ENCODE measurements around the gene PTGES2. TPM values are rescaled to one million over a fixed set of nuclear protein-coding genes. Genes with fewer than 3 reads are reported as not detected.

Gene PTGES2
- total RNA-seq, 1 donor from 2014 or later = 44.1 TPM

GRCh38 chr9:128080206-128080605 is 47.3 kb downstream of the PTGES2 start:
- peaks cover 35% of the 10 kb centered on the region for H3K4me1 ChIP-seq (ENCODE audit: insufficient read depth, low read length)
- H3K79me2 ChIP-seq (ENCODE audit: insufficient read depth, low read length) = peaks cover 58% of the 10 kb centered on the region
- H3K9me3 ChIP-seq (ENCODE audit: insufficient read depth, low read depth, low read length) = no peaks in the 10 kb centered on the region
- no peak overlapping the region for H3K4me2 ChIP-seq (ENCODE audit: low read length)
- Mint-ChIP-seq H3K27me3 (ENCODE audit: low read depth, unreplicated experiment) (no peaks in the 10 kb centered on the region), H3K9me3 (ENCODE audit: unreplicated experiment) (no peaks in the 10 kb centered on the region), H3K4me1 (ENCODE audit: low read depth, unreplicated experiment) (peaks cover 34% of the 10 kb centered on the region), H3K27ac (ENCODE audit: unreplicated experiment) (no peak overlapping the region), H3K36me3 (ENCODE audit: low read depth, unreplicated experiment) (peaks cover 2% of the 10 kb centered on the region), H3K4me3 (ENCODE audit: unreplicated experiment) (no peak overlapping the region)
- FAIRE-seq = no peak
- no peak for DNase-seq (ENCODE audit: low read depth)
- H4K20me1 ChIP-seq (ENCODE audit: insufficient read depth, low read length) = peaks cover 29% of the 10 kb centered on the region
- no peak overlapping the region for H2AFZ ChIP-seq (ENCODE audit: low read depth, low read length)
- no peaks in the 10 kb centered on the region for H3K36me3 ChIP-seq (ENCODE audit: insufficient read depth, low read length)
- no peaks in the 10 kb centered on the region for H3K27me3 ChIP-seq (ENCODE audit: insufficient read depth, low read length)
- TF ChIP-seq EZH2 (IDR thresholded peaks at IDR 0.05; ENCODE audit: insufficient read depth, low read length) = no peak
- H3K27ac ChIP-seq (ENCODE audit: low read depth, low read length) = no peak overlapping the region
- H3K9ac ChIP-seq (ENCODE audit: low read length) = no peak overlapping the region
- no peak overlapping the region for H3K4me3 ChIP-seq (ENCODE audit: insufficient read depth, low read depth, low read length)

- TF ChIP-seq EZH2 (IDR thresholded peaks at IDR 0.05; ENCODE audit: insufficient read depth, low read length) = no peak
- no peak for TF ChIP-seq CTCF (IDR thresholded peaks at IDR 0.05; ENCODE audit: insufficient read depth, low read depth, low read length)
- Histone ChIP-seq H3K4me1 (ENCODE audit: insufficient read depth, low read length) (peaks cover 35% of the 10 kb centered on the region), H3K9me3 (ENCODE audit: insufficient read depth, low read depth, low read length) (no peaks in the 10 kb centered on the region), H3K36me3 (ENCODE audit: insufficient read depth, low read length) (no peaks in the 10 kb centered on the region), H4K20me1 (ENCODE audit: insufficient read depth, low read length) (peaks cover 28% of the 10 kb centered on the region), H3K79me2 (ENCODE audit: insufficient read depth, low read length) (peaks cover 67% of the 10 kb centered on the region), H3K4me3 (ENCODE audit: insufficient read depth, low read depth, low read length) (no peak overlapping the region), H3K9ac (ENCODE audit: low read length) (no peak overlapping the region), H3K4me2 (ENCODE audit: low read length) (peak overlapping the region; percentile 44), H2AFZ (ENCODE audit: low read depth, low read length) (no peak overlapping the region), H3K27ac (ENCODE audit: low read depth, low read length) (no peak overlapping the region), H3K27me3 (ENCODE audit: insufficient read depth, low read length) (no peaks in the 10 kb centered on the region)
- no peaks in the 10 kb centered on the region for H3K27me3 Mint-ChIP-seq (ENCODE audit: low read depth, unreplicated experiment)
- H3K36me3 Mint-ChIP-seq (ENCODE audit: low read depth, unreplicated experiment) = no peaks in the 10 kb centered on the region
- FAIRE-seq = no peak
- no peaks in the 10 kb centered on the region for H3K9me3 Mint-ChIP-seq (ENCODE audit: unreplicated experiment)
- peaks cover 34% of the 10 kb centered on the region for H3K4me1 Mint-ChIP-seq (ENCODE audit: low read depth, unreplicated experiment)
- H3K4me3 Mint-ChIP-seq (ENCODE audit: unreplicated experiment) = no peak overlapping the region
- H3K27ac Mint-ChIP-seq (ENCODE audit: unreplicated experiment) = peak overlapping the region; percentile 66
- DNase-seq (ENCODE audit: low read depth) = peak; percentile 56
These were observed 48.8 kb downstream of the PTGES2 start for GRCh38 chr9:128078504-128079434.

DNA sequence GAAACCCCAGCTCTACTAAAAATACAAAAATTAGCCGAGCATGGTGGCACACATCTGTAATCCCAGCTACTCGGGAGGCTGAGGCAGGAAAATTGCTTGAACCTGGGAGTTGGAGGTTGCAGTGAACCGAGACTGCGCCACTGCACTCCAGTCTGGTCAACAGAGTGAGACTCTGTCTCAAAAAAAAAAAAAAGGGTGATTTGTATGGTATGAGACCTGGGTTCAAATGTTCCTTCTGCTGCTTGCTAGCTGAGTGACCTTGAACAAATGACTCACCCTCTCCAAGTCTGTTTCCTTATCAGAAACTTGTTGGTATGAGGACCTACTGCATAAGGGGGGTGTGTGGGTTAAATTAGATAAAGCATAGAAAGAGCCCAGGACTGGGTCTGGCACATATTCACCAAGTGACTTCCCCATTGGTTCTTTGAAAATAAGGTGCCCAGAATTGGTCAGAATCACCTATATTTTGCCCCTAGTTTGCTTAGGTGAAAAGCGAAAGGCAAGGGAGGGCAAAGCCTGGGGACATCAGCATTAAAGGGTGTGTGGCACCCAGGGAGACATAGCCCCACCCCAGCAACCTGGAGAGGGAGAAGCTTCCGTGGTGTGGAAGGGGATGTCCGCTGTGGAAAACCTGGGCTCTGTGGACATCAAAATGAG is 49.6 kb downstream of the PTGES2 start:
- peaks cover 37% of the 10 kb centered on the region for H3K4me1 Mint-ChIP-seq (ENCODE audit: low read depth, unreplicated experiment)
- no peaks in the 10 kb centered on the region for H3K9me3 ChIP-seq (ENCODE audit: insufficient read depth, low read depth, low read length)
- no peak overlapping the region for H3K4me2 ChIP-seq (ENCODE audit: low read length)
- H3K27ac ChIP-seq (ENCODE audit: low read depth, low read length) = no peak overlapping the region
- no peaks in the 10 kb centered on the region for H3K9me3 Mint-ChIP-seq (ENCODE audit: unreplicated experiment)
- H2AFZ ChIP-seq (ENCODE audit: low read depth, low read length) = no peak overlapping the region
- no peak overlapping the region for H3K27ac Mint-ChIP-seq (ENCODE audit: unreplicated experiment)
- no peaks in the 10 kb centered on the region for H3K36me3 Mint-ChIP-seq (ENCODE audit: low read depth, unreplicated experiment)
- FAIRE-seq (no peak), DNase-seq (ENCODE audit: low read depth) (no peak)
- TF ChIP-seq CTCF (IDR thresholded peaks at IDR 0.05; ENCODE audit: insufficient read depth, low read depth, low read length) = no peak
- TF ChIP-seq EZH2 (IDR thresholded peaks at IDR 0.05; ENCODE audit: insufficient read depth, low read length) = no peak
- no peak overlapping the region for H3K4me3 Mint-ChIP-seq (ENCODE audit: unreplicated experiment)
- no peaks in the 10 kb centered on the region for H3K27me3 ChIP-seq (ENCODE audit: insufficient read depth, low read length)
- H3K4me3 ChIP-seq (ENCODE audit: insufficient read depth, low read depth, low read length) = no peak overlapping the region
- H3K36me3 ChIP-seq (ENCODE audit: insufficient read depth, low read length) = no peaks in the 10 kb centered on the region
- no peaks in the 10 kb centered on the region for H3K27me3 Mint-ChIP-seq (ENCODE audit: low read depth, unreplicated experiment)
- H3K79me2 ChIP-seq (ENCODE audit: insufficient read depth, low read length) = peaks cover 74% of the 10 kb centered on the region
- H4K20me1 ChIP-seq (ENCODE audit: insufficient read depth, low read length) = peaks cover 26% of the 10 kb centered on the region
- H3K4me1 ChIP-seq (ENCODE audit: insufficient read depth, low read length) = peaks cover 37% of the 10 kb centered on the region
- no peak overlapping the region for H3K9ac ChIP-seq (ENCODE audit: low read length)
